ENCODE results near the gene MIGA1.
"Not testable (repeated sequence)": the region's sequence is repeated elsewhere in the genome, so short reads cannot be mapped to it uniquely, and the experiment has no call there.

Gene MIGA1

GRCh38 chr1:77802026-77802425, 22.6 kb downstream of the MIGA1 start:
- DNase-seq, result no peak

- DNase-seq, result no peak
Observed at GRCh38 chr1:77803371-77803770, 23.9 kb downstream of the MIGA1 start.

DNA sequence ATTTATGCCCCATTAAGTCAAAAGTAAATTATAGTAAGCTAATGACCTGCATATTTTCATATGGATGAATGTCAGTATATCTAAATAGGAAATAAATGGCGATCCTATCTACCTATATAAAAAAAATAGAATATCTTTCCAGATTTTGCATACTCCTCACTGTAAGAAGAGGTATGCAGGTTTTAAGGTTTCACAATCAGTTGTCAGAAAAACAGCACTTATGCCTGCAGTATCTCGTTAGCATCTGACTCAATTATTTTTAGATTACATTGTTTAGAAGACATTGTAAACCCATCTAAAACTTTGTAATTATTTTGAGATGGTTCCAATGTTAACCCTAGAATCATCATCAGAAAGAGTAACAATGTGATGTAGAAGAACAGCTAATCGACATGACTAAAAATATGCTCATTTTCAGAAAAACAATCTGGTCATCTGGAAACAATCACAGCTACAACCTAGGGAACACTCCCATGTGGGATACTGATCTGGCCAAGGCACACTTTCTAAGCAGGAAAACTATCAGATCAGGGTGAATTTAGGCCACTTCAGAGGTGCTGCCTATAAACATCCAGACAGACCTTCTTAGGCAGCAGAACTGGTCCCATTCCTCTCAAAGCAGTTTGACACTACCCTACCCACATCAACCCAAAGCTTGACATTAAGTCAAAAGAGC, 30.5 kb downstream of the MIGA1 start:
- DNase-seq, result not testable (repeated sequence)

- DNase-seq, result not testable (repeated sequence)
Observed at GRCh38 chr1:77811589-77811988, 32.1 kb downstream of the MIGA1 start.

GRCh38 chr1:77817368-77818209, 38.1 kb downstream of the MIGA1 start:
- no peak for DNase-seq

DNA sequence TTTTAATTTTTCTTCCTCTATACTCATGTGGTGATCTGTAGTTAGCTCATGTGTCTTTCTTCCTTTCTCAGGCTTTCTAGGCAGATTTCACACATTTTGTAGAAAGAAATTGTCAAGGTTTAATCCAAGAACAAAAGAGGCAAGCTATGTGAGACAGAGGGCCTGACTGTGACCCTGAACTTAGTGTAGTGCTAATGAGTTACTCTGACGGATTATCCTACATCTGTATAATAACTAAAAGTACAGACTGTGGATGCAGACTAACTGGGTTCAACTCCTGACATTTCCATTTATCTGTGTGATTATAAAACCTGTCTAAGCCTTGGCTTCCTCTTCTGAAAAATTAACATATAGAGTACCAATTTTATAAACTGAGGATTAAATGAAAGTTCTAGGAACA, 40.7 kb downstream of the MIGA1 start:
- DNase-seq, result no peak

DNA sequence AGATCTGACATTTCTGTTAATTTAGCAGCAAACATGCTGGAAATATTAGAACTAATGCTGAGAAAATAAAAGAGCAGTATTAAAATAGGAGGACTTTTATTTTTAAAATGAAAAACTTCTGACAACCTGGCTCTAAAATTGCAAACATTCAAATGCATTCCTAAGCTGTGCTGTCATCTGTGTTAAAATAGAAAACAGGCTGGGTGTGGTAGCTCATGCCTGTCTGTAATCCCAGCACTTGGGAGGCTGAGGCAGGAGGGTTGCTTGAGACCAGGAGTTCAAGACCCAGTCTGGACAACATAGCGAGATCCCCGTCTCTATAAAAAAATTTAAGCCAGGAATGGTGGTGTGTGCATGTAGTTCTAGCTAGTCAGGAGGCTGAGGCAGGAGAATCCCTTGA, 44.6 kb downstream of the MIGA1 start:
- no peak for DNase-seq

- no peak for DNase-seq
Observed at GRCh38 chr1:77824694-77825093, 45.2 kb downstream of the MIGA1 start.

GRCh38 chr1:77825131-77825709, 45.8 kb downstream of the MIGA1 start:
- DNase-seq, result no peak

DNA sequence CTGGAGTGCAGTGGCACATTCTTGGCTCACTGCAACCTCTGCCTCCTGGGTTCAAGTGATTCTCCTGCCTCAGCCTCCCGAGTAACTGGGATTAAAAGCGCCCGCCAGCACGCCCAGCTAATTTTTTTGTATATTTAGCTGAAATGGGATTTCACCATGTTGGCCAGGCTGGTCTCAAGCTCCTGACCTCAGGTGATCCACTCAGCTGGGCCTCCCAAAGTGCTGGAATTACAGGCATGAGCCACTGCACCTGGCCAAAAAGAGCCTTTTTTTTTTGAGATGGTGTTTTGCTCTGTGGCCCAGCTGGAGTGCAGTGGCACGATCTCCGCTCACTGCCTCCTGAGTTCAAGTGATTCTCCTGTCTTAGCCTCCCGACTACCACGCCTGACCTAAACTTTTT, 47.4 kb downstream of the MIGA1 start:
- not testable (repeated sequence) for DNase-seq

DNA sequence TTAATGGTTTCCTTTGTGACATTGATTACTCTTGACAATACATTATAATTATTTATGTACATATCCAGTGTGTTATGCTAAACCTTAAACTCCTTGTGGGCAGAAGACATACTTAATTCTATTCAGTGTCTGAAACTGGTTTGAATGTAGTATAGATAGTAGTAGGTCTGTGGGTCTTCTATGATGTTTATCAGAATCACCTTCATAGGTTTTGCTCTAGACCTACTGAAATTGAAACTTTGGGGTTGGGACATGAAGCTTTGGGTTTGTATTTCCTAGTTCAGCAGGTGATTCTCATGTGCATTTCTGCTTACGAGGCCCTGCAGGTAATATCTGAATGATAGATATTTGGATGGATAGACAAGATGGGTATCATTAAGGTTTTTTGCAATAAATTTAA, 48.6 kb downstream of the MIGA1 start:
- no peak for DNase-seq

GRCh38 chr1:77829851-77830250, 50.4 kb downstream of the MIGA1 start:
- no peak for DNase-seq

DNA sequence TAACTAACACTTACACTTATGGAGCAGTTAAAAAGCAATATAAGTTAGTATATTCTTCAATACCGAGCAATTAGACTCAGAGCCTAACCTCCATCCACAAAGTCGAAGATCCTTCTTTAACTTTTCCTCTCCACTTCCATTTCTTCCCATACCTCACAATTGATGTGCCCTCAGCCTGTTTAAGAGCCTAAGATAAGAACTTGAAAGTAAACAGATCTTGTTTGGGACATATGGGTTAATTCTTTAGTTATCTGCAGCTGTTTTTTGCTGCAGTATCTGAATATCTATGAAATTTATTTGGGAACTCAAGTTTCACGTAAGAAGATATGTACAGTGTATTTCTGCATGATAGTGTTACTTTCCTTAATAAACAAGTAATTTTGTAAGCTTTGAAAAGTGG, 51.5 kb downstream of the MIGA1 start:
- DNase-seq, result no peak

DNA sequence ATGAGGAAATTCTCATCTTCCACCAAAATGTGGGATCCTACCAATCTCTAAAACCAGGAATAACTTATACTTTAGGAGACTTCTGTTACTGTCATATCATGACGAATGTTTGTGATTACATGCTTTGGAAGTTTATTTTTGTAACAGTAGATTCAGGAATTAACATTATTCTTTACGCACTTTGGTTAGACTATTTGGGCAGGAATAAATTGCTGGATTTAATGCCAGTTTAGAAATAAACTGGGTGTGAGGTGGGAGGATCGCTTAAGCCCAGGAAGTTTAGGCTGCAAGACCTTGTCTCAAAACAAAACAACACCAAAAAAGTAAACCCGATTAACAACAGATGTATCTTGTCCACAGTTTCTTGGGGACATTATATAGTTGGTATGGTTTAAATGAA, 52.1 kb downstream of the MIGA1 start:
- no peak for DNase-seq

GRCh38 chr1:77831976-77832711, 52.7 kb downstream of the MIGA1 start:
- no peak for DNase-seq

DNA sequence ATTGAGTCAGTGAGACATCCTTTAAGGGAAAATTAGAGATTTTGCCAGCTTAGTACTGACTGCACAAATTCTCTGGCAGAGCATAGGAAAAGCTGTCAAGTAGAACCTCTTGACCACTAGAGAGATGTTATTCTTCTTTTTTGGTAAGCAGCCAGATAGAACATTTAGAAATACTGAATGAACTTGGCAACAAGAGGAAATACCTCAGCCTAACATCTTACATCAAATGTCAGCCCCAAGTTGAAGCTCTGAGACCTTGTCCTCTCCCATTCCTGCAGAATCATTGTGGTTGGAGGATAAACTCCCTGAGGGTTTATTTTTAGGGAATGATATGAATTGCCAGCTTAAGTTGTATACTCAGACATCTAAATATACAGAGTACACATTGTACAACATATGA, 53.5 kb downstream of the MIGA1 start:
- DNase-seq, result no peak

- no peak for DNase-seq
Observed at GRCh38 chr1:77833521-77834100, 54.2 kb downstream of the MIGA1 start.

GRCh38 chr1:77834771-77835334, 55.4 kb downstream of the MIGA1 start:
- no peak for DNase-seq

GRCh38 chr1:77841574-77841973, 62.1 kb downstream of the MIGA1 start:
- DNase-seq, result no peak

GRCh38 chr1:77845951-77846350, 66.5 kb downstream of the MIGA1 start:
- no peak for DNase-seq

GRCh38 chr1:77846966-77847365, 67.5 kb downstream of the MIGA1 start:
- DNase-seq, result no peak

GRCh38 chr1:77847621-77848080, 68.2 kb downstream of the MIGA1 start:
- DNase-seq, result no peak

- DNase-seq, result no peak
Observed at GRCh38 chr1:77850082-77850481, 70.6 kb downstream of the MIGA1 start.
